Mucosa of descending colon (tissue), 3 donors: ENCODE data around the gene WFIKKN2. TPM values are rescaled to one million over a fixed set of nuclear protein-coding genes. Genes with fewer than 3 reads are reported as not detected.
"Not testable (repeated sequence)": the region's sequence is repeated elsewhere in the genome, so short reads cannot be mapped to it uniquely, and the experiment has no call there.

Source experiments
- ATAC-seq: fragments of 200-7000 bp; cut with Tn5 transposase; one replicate; pipeline ENCODE4 v1.9.1; 2020; ENCODE audit warnings: mild to moderate bottlenecking, moderate library complexity
- DNase-seq, 3 donors: peaks; one replicate each; pipeline ENCODE4 v3.0.0-alpha.2; 2020
- H3K36me3 ChIP-seq: fragments of 200-600 bp; one replicate; pipeline ENCODE4 v1.8.0; 2021; ENCODE audit warnings: low read depth, mild to moderate bottlenecking
- H3K4me1 ChIP-seq: fragments of 200-600 bp; one replicate; pipeline ENCODE4 v1.8.0; 2021; ENCODE audit warnings: low read depth, mild to moderate bottlenecking
- H3K4me3 ChIP-seq: fragments of 200-600 bp; one replicate; pipeline ENCODE4 v1.8.0; 2021; ENCODE audit warnings: mild to moderate bottlenecking
- H3K9me3 ChIP-seq: fragments of 200-600 bp; one replicate; pipeline ENCODE4 v1.8.0; 2021; ENCODE audit warnings: mild to moderate bottlenecking
- CTCF ChIP-seq: fragments of 200-600 bp; IDR thresholded peaks from one replicate; pipeline ENCODE4 v1.8.0; 2022; ENCODE audit warnings: antibody characterized with exemption, mild to moderate bottlenecking
- intact Hi-C, 2 donors: fragments of 100-400 bp; cut with DNase I in 1 of 2; cut with micrococcal nuclease in 1 of 2; formaldehyde crosslinking; loops; one replicate each; pipeline versions ENCODE4 v1.11.0 to v1.11.1; 2022; cut with DNase I, micrococcal nuclease
- total RNA-seq, 3 donors: library from RNA; stranded (reverse); fragmentation: NEBNext Ultra II Directional in 2 of 3; extraction: Animal tissue kit (Norgen Biotek cat#: 25700) in 2 of 3; gene quantifications; one replicate each; pipeline versions ENCODE4 v1.2.1 to v1.2.4, GENCODE V29; 2021 to 2023
- donor health status: DM: no; HTN: no; CAD: no; lungs with moderate emphysema.
- donor health status: DM: no; HTN: no; CAD: no.
- donor health status: DM: no; HTN: yes; CAD: no.

WFIKKN2 gene
- total RNA-seq, 3 donors from 2014 or later = 0.07 to 0.76 (median 0.17) TPM

- TF ChIP-seq CTCF = no peak
- no peak for DNase-seq
Measured at GRCh38 chr17:50800196-50800700, 35.1 kb upstream of the WFIKKN2 start.

DNA sequence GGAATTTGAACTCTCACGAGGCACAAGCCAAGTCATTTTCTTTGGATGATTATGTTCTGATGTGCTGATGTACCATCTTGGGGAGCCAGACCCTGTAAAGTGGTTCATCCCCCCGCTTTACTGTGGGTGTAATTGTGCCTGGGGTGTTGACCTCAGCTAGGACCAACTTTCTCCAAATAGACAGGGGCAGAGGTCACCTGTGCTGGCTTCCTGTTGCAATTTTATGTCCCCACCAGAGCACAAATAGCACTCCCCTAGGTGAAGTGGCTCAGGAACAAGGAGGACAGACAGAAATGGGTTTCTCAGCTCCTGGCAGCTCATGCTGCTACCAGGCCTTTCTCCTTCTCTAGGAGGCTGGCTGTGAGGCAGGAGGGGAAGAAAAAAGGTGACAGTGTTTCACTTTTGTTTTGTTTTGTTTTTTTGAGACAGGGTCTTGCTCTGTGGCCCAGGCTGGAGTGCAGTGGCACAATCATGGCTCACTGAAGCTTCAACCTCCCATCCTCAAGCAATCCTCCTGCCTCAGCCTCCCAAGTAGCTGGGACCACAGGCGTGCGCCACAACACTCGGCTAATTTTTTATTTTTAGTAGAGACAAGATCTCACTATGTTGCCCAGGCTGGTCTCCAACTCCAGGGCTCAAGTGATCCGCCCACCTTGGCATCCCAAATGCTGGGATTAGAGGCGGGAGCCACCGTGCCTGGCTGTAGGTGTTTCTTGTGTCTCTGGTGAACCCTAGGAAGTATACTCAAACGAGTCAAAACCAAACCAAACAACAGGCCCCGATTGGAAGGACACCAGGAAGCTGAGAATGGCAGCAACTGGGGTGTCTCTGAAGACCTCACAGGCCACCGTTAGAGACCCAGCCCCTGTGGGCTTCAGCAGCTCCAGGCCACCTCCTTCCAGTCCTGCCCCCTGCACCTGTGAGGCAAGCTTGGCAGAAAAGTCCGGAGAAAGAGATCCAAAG, 32.5 kb upstream of the WFIKKN2 start:
- intact Hi-C loops = no loop called here
- no peak for TF ChIP-seq CTCF
- H3K4me1 ChIP-seq = no peaks in the 10 kb centered on the region
- ATAC-seq (no peak), DNase-seq (no peak)
- H3K9me3 ChIP-seq = no peaks in the 10 kb centered on the region
- H3K36me3 ChIP-seq = no peaks in the 10 kb centered on the region
- no peak overlapping the region for H3K4me3 ChIP-seq

More at GRCh38 chr17:50800196-50800700, 35.1 kb upstream of the WFIKKN2 start:
- H3K9me3 ChIP-seq = no peaks in the 10 kb centered on the region
- H3K4me1 ChIP-seq = no peaks in the 10 kb centered on the region
- H3K36me3 ChIP-seq = no peaks in the 10 kb centered on the region
- no peak for ATAC-seq
- no peak overlapping the region for H3K4me3 ChIP-seq
- intact Hi-C loops = no loop called here

DNA sequence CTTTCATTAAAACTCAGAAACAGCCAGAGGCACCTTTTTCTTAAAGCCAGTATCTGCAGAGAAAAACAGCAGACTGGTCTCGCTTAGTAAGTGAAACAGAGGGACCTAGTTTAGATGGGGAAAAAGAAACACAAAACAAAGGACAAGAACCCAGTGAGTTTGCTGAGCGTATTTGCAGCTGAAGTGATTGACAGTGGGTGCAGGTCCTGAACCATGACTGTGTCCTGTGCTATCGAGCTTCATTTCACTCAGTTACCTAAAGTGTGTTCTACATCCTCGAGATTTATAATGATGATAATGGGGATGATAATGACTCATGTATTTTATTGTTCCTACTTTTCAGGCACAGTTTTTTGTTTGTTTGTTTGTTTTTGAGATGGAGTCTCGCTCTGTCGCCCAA, 31.7 kb upstream of the WFIKKN2 start:
- intact Hi-C loops = no loop called here
- Histone ChIP-seq H3K4me3 (no peak overlapping the region), H3K36me3 (no peaks in the 10 kb centered on the region), H3K9me3 (no peaks in the 10 kb centered on the region), H3K4me1 (no peaks in the 10 kb centered on the region)
- TF ChIP-seq CTCF = no peak
- ATAC-seq = no peak
- no peak for DNase-seq

DNA sequence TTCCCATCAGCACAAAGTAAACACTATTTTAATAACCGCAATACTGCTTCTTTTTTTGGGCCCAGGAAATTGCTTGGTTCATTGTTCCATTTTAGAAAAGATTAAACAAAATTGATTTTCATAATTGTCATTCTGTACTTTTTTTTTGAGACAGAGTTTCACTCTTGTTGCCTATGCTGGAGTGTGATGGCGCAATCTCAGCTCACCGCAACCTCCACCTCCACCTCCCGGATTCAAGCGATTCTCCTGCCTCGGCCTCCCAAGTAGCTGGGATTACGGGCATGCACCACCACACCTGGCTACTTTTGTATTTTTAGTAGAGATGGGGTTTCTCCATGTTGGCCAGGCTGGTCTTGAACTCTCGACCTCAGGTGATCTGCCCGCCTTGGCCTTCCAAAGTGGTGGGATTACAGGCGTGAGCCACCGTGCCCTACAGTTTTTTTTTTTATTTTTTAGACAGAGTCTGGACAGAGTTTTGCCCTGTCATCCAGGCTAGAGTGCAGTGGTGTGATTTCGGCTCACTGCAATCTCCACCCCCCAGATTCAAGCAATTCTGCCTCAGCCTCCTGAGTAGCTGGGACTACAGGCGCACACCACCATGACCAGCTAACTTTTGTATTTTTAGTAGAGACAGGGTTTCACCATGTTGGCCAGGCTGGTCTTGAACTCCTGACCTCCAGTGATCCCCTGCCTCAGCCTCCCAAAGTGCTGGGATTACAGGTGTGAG, 30.5 kb upstream of the WFIKKN2 start:
- H3K9me3 ChIP-seq, H3K4me3 ChIP-seq, intact Hi-C loops, H3K36me3 ChIP-seq, H3K4me1 ChIP-seq, DNase-seq, ATAC-seq: not testable (repeated sequence)

- no peak for DNase-seq
- intact Hi-C loops = no loop called here
- ATAC-seq = no peak
Measured at GRCh38 chr17:50805486-50805885, 29.9 kb upstream of the WFIKKN2 start.

More at GRCh38 chr17:50805486-50805885, 29.9 kb upstream of the WFIKKN2 start:
- Histone ChIP-seq H3K36me3 (no peaks in the 10 kb centered on the region), H3K9me3 (no peaks in the 10 kb centered on the region), H3K4me1 (no peaks in the 10 kb centered on the region), H3K4me3 (no peak overlapping the region)
- no peak for TF ChIP-seq CTCF
